Hepatocyte (in vitro differentiated cells): Measurements from ENCODE around the gene PRMT9. TPM values are rescaled to one million over a fixed set of nuclear protein-coding genes. Genes with fewer than 3 reads are reported as not detected.

Source experiments
- DNase-seq: peaks from one replicate; pipeline ENCODE4 v3.0.0-alpha.2; 2016; ENCODE audit warnings: low spot score
- H2AFZ ChIP-seq: fragments of 200-600 bp; sonication (generic); 2 replicates; pipeline ENCODE4 v1.6.0; 2016; ENCODE audit warnings: antibody characterized with exemption, mild to moderate bottlenecking
- H3K27ac ChIP-seq: fragments of 200-600 bp; sonication (generic); 2 replicates; pipeline ENCODE4 v1.5.1; 2016; ENCODE audit warnings: mild to moderate bottlenecking
- H3K27me3 ChIP-seq: fragments of 200-600 bp; sonication (generic); 2 replicates; pipeline ENCODE4 v1.6.1; 2016
- H3K36me3 ChIP-seq: fragments of 200-600 bp; sonication (generic); replicated peaks from 2 replicates; pipeline ENCODE4 v1.5.1; 2016; ENCODE audit warnings: low read depth; ENCODE audit not compliant: insufficient read depth
- H3K4me1 ChIP-seq: fragments of 200-600 bp; sonication (generic); 2 replicates; pipeline ENCODE4 v1.5.1; 2016; ENCODE audit warnings: mild to moderate bottlenecking, moderate library complexity; ENCODE audit not compliant: insufficient read depth
- H3K4me2 ChIP-seq: fragments of 200-600 bp; sonication (generic); 2 replicates; pipeline ENCODE4 v1.6.0; 2016
- H3K4me3 ChIP-seq: fragments of 200-600 bp; sonication (generic); 2 replicates; pipeline ENCODE4 v1.5.1; 2016; ENCODE audit warnings: mild to moderate bottlenecking
- H3K79me2 ChIP-seq: fragments of 200-600 bp; sonication (generic); 2 replicates; pipeline ENCODE4 v1.6.0; 2017; ENCODE audit warnings: mild to moderate bottlenecking
- H3K9me2 ChIP-seq: fragments of 200-600 bp; sonication (generic); replicated peaks from 2 replicates; pipeline ENCODE4 v1.6.0; 2017; ENCODE audit warnings: mild to moderate bottlenecking; ENCODE audit not compliant: insufficient read depth
- H3K9me3 ChIP-seq: fragments of 200-600 bp; sonication (generic); 2 replicates; pipeline ENCODE4 v1.5.1; 2016; ENCODE audit warnings: low read depth, mild to moderate bottlenecking
- H4K20me1 ChIP-seq: fragments of 200-600 bp; sonication (generic); 2 replicates; pipeline ENCODE4 v1.6.0; 2016; ENCODE audit warnings: mild to moderate bottlenecking; ENCODE audit not compliant: insufficient read depth, poor library complexity, severe bottlenecking
- CTCF ChIP-seq: fragments of 200-600 bp; sonication (generic); IDR thresholded peaks from 2 replicates; pipeline ENCODE4 v1.5.1; 2016; ENCODE audit warnings: antibody characterized with exemption, mild to moderate bottlenecking; ENCODE audit not compliant: poor library complexity
- EZH2 ChIP-seq: fragments of 200-600 bp; sonication (generic); IDR thresholded peaks from 2 replicates; pipeline ENCODE4 v1.6.1; 2016; ENCODE audit warnings: antibody characterized with exemption, mild to moderate bottlenecking, borderline replicate concordance
- EZH2phosphoT487 ChIP-seq: fragments of 200-600 bp; sonication (generic); IDR thresholded peaks from one replicate; pipeline ENCODE4 v1.6.1; 2018; ENCODE audit warnings: antibody characterized with exemption, mild to moderate bottlenecking, low read depth, moderate library complexity; ENCODE audit not compliant: unreplicated experiment, severe bottlenecking
- WGBS: methylation state at CpG from one replicate; pipeline ENCODE4 v1.1.6; 2016; ENCODE audit warnings: low lambda C conversion rate; ENCODE audit errors: missing lambda C conversion rate; 5-methylcytosine and 5-hydroxymethylcytosine counted together
- polyA plus RNA-seq: library from polyadenylated mRNA; unstranded; fragments of >200 nt; fragmentation: Nextera tagmentation; extraction: Ambion mirVana; gene quantifications from 2 replicates; pipeline ENCODE4 v1.2.1, GENCODE V29; 2016
- total RNA-seq: library from RNA; depleted of rRNA; stranded (reverse); fragments of >200 nt; gene quantifications from 2 replicates; pipeline ENCODE4 v1.2.3, GENCODE V29; 2014

Gene PRMT9
- total and polyA plus RNA-seq, 2 experiments from 2014 or later: 6.2 to 16.3 TPM

- no peak for DNase-seq
- Histone ChIP-seq H4K20me1 (no peaks in the 10 kb centered on the region), H3K9me3 (no peaks in the 10 kb centered on the region), H3K36me3 (no peaks in the 10 kb centered on the region), H3K9me2 (no peaks in the 10 kb centered on the region), H3K4me1 (no peaks in the 10 kb centered on the region), H3K79me2 (no peaks in the 10 kb centered on the region), H3K27ac (no peak overlapping the region), H3K4me3 (no peak overlapping the region), H3K4me2 (no peak overlapping the region), H2AFZ (no peak overlapping the region), H3K27me3 (no peaks in the 10 kb centered on the region)
- TF ChIP-seq EZH2 (no peak), CTCF (no peak), EZH2phosphoT487 (no peak)
- 67% methylated on average over 3 of the region's 3 CpGs for WGBS
Observed at GRCh38 chr4:147599769-147600168, 84.2 kb downstream of the PRMT9 start.

- H3K4me1 ChIP-seq: no peaks in the 10 kb centered on the region
- H3K9me2 ChIP-seq: no peaks in the 10 kb centered on the region
- WGBS: 95% methylated on average over 1 of the region's 1 CpG
- H3K27me3 ChIP-seq: no peaks in the 10 kb centered on the region
- no peak overlapping the region for H3K27ac ChIP-seq
- TF ChIP-seq CTCF (no peak), EZH2 (no peak), EZH2phosphoT487 (no peak)
- H3K9me3 ChIP-seq: no peaks in the 10 kb centered on the region
- no peak overlapping the region for H2AFZ ChIP-seq
- H3K4me3 ChIP-seq: no peak overlapping the region
- H3K4me2 ChIP-seq: no peak overlapping the region
- no peaks in the 10 kb centered on the region for H3K36me3 ChIP-seq
- no peaks in the 10 kb centered on the region for H4K20me1 ChIP-seq
- H3K79me2 ChIP-seq: no peaks in the 10 kb centered on the region
- DNase-seq: no peak
Observed at GRCh38 chr4:147599206-147599605, 84.8 kb downstream of the PRMT9 start.

- no peak for DNase-seq
- H3K79me2 ChIP-seq: no peaks in the 10 kb centered on the region
- no peaks in the 10 kb centered on the region for H3K27me3 ChIP-seq
- H3K9me3 ChIP-seq: no peaks in the 10 kb centered on the region
- no peak overlapping the region for H3K4me3 ChIP-seq
- H3K27ac ChIP-seq: no peak overlapping the region
- TF ChIP-seq CTCF (no peak), EZH2phosphoT487 (no peak), EZH2 (no peak)
- no peaks in the 10 kb centered on the region for H3K4me1 ChIP-seq
- H3K9me2 ChIP-seq: no peaks in the 10 kb centered on the region
- 88% methylated on average over 2 of the region's 2 CpGs for WGBS
- H3K36me3 ChIP-seq: no peaks in the 10 kb centered on the region
- no peaks in the 10 kb centered on the region for H4K20me1 ChIP-seq
- H3K4me2 ChIP-seq: no peak overlapping the region
- no peak overlapping the region for H2AFZ ChIP-seq
Observed at GRCh38 chr4:147597561-147597960, 86.4 kb downstream of the PRMT9 start.

GRCh38 chr4:147596981-147597380 lies 87.0 kb downstream of the PRMT9 start:
- DNase-seq: no peak
- 62% methylated on average over 1 of the region's 1 CpG for WGBS

More at GRCh38 chr4:147596981-147597380, 87.0 kb downstream of the PRMT9 start:
- no peaks in the 10 kb centered on the region for H4K20me1 ChIP-seq
- no peak overlapping the region for H3K4me3 ChIP-seq
- H3K27me3 ChIP-seq: no peaks in the 10 kb centered on the region
- H3K27ac ChIP-seq: no peak overlapping the region
- no peaks in the 10 kb centered on the region for H3K4me1 ChIP-seq
- TF ChIP-seq EZH2: no peak
- no peak for TF ChIP-seq CTCF
- TF ChIP-seq EZH2phosphoT487: no peak
- no peak overlapping the region for H3K4me2 ChIP-seq
- H3K36me3 ChIP-seq: no peaks in the 10 kb centered on the region
- no peak overlapping the region for H2AFZ ChIP-seq
- H3K9me3 ChIP-seq: no peaks in the 10 kb centered on the region
- no peaks in the 10 kb centered on the region for H3K79me2 ChIP-seq
- H3K9me2 ChIP-seq: no peaks in the 10 kb centered on the region
